ENCODE results near the gene METTL3. TPM values are rescaled to one million over a fixed set of nuclear protein-coding genes. Genes with fewer than 3 reads are reported as not detected.

The METTL3 gene
- total and polyA plus RNA-seq, 2 of the 8 experiments (the other 6 are each of a cell fraction or from before 2014, with no cell fraction given): 103 to 144 TPM

GRCh38 chr14:21528381-21529348 lies 17.5 kb upstream of the METTL3 start:
- FAIRE-seq (peak; percentile 7), DNase-seq (ENCODE audit: low read depth in 1 of 2, low spot score in 2 of 2) (no peak)
- Histone ChIP-seq H3K27me3 (replicated peaks in 1 of 4; ENCODE audit: control insufficient read depth in 3 of 4, extremely low read depth in 1 of 4, insufficient read depth in 3 of 4, low read length in 3 of 4) (no peaks in the 10 kb centered on the region), H2AK5ac (ENCODE audit: low read depth, low read length) (no peak overlapping the region), H4K8ac (ENCODE audit: extremely low read depth, insufficient read depth, low read length) (no peak overlapping the region), H4K5ac (ENCODE audit: insufficient read length, low read depth, low read length) (peak overlapping the region; percentile 23), H2BK12ac (ENCODE audit: low read depth, low read length) (0 out of 2 replicates have a peak overlapping the region, but pooled peaks have one; percentile 7), H3K9me3 (ENCODE audit: insufficient read depth in 2 of 2, low read depth in 1 of 2, low read length in 1 of 2) (no peaks in the 10 kb centered on the region), H2BK120ac (replicated peaks; ENCODE audit: low read depth, low read length) (peak overlapping the region; percentile 59), H3K56ac (replicated peaks; ENCODE audit: insufficient read length, low read depth, low read length) (peak overlapping the region; percentile 43), H3K23me2 (ENCODE audit: low read depth, low read length) (peaks cover 12% of the 10 kb centered on the region), H3K23ac (ENCODE audit: insufficient read length) (no peak overlapping the region), H2BK20ac (ENCODE audit: low read length) (peak overlapping the region; percentile 29; the same call in 1 of the 2 replicates), H3K9ac (replicated peaks in 1 of 4; ENCODE audit: extremely low read depth in 1 of 4, low read depth in 3 of 4, low read length in 3 of 4) (no peak overlapping the region; a peak in 1 of 7 replicates), H3K36me3 (ENCODE audit: control insufficient read depth in 2 of 4, insufficient read depth in 4 of 4, low read length in 3 of 4) (peaks cover 13 to 46% (median 16%) of the 10 kb centered on the region in 4 experiments), H3K18ac (ENCODE audit: extremely low read depth, low read length) (peak overlapping the region; percentile 67; the same call in 1 of the 2 replicates), H3K27ac (ENCODE audit: low read depth, low read length) (peak overlapping the region; percentile 20; the same call in 1 of the 2 replicates), H2BK5ac (ENCODE audit: low read depth, low read length) (peak overlapping the region; percentile 42; the same call in 1 of the 2 replicates), H3K79me1 (ENCODE audit: low read depth, low read length) (peaks cover 14% of the 10 kb centered on the region), H3K14ac (ENCODE audit: insufficient read length) (no peak overlapping the region), H3K79me2 (ENCODE audit: control insufficient read depth in 1 of 2, insufficient read depth in 2 of 2, low read length in 2 of 2) (peaks cover 29 to 73% of the 10 kb centered on the region in 2 experiments), H2AFZ (ENCODE audit: low read length) (no peak overlapping the region), H2BK15ac (ENCODE audit: low read length) (no peak overlapping the region), H3K4me3 (ENCODE audit: extremely low read depth in 1 of 4, insufficient read depth in 2 of 4, low read depth in 3 of 4, low read length in 4 of 4) (peak overlapping the region in 3 of 4 experiments; percentile 2 to 82 (median 15); a peak in 2 of 8 replicates), H4K20me1 (replicated peaks in 1 of 2; ENCODE audit: control insufficient read depth in 1 of 2, insufficient read depth in 2 of 2, low read length in 2 of 2) (peaks cover 0 to 12% of the 10 kb centered on the region in 2 experiments), H3K4me2 (ENCODE audit: insufficient read depth in 1 of 2, low read depth in 2 of 2, low read length in 2 of 2) (peak overlapping the region; percentile 9 to 35; a peak in 3 of 4 replicates), H3K4me1 (replicated peaks in 1 of 4; ENCODE audit: control insufficient read depth in 3 of 4, insufficient read depth in 4 of 4, low read length in 3 of 4) (peaks cover 16 to 51% (median 33%) of the 10 kb centered on the region in 4 experiments), H3K4ac (replicated peaks; ENCODE audit: insufficient read length, low read depth, low read length) (no peak overlapping the region), H4K91ac (replicated peaks; ENCODE audit: insufficient read length, low read length) (no peak overlapping the region)
- WGBS, 2 experiments (ENCODE audit: extremely low coverage in 1 of 2, insufficient coverage in 1 of 2, insufficient read length in 1 of 2, insufficient replicate concordance in 2 of 2, low coverage in 1 of 2, low lambda C conversion rate in 2 of 2, missing lambda C conversion rate in 1 of 2): 76% methylated on average over 4 of the region's 4 CpGs; no CpG with 5 or more reads in 1 of the 2 experiments
- ChIA-PET CTCF (ENCODE audit: partially characterized antibody) (interaction anchor here (0.9 to 7.6 kb wide), 7 partner anchors 9 to 30 kb away, joined by 3 to 59 read pairs (median 3); partner anchors contain the start of gene METTL3), POLR2A (ENCODE audit: partially characterized antibody) (interaction anchor here (0.7 to 32.5 kb wide), 7 partner anchors 5 to 861 kb away, joined by 5 to 769 read pairs (median 18); partner anchors contain the start of genes METTL3 and SALL2)
- TF ChIP-seq SAP30 (IDR thresholded peaks at IDR 0.05; ENCODE audit: insufficient read depth, insufficient replicate concordance, low read length): no peak
- TF ChIP-seq BACH1 (IDR thresholded peaks at IDR 0.05; ENCODE audit: low read length): no peak
- no peak for TF ChIP-seq YY1 (IDR thresholded peaks at IDR 0.05; ENCODE audit: low read depth, low read length)
- no peak for TF ChIP-seq CEBPB (IDR thresholded peaks at IDR 0.05; ENCODE audit: low read depth, low read length)
- TF ChIP-seq EGR1 (IDR thresholded peaks at IDR 0.05; ENCODE audit: borderline replicate concordance, low read depth, low read length): no peak
- TF ChIP-seq POU5F1 (IDR thresholded peaks at IDR 0.05; ENCODE audit: low read depth, low read length): no peak
- TF ChIP-seq SP1 (IDR thresholded peaks at IDR 0.05; ENCODE audit: low read depth, low read length): no peak
- no peak for TF ChIP-seq HDAC2 (IDR thresholded peaks at IDR 0.05; ENCODE audit: borderline replicate concordance in 1 of 2, low read depth in 2 of 2, low read length in 2 of 2)
- TF ChIP-seq SUZ12 (IDR thresholded peaks at IDR 0.05; ENCODE audit: low read length): no peak
- TF ChIP-seq TAF1 (IDR thresholded peaks at IDR 0.05; ENCODE audit: low read depth, low read length): no peak
